IMR-90 (cell line): ENCODE data around the gene PRDM2. TPM values are rescaled to one million over a fixed set of nuclear protein-coding genes. Genes with fewer than 3 reads are reported as not detected.

ENCODE experiments used
- ATAC-seq: fragments of 200-7000 bp; cut with Tn5 transposase; 2 replicates; pipeline ENCODE4 v1.9.1; 2020; ENCODE audit warnings: low read depth, mild to moderate bottlenecking, moderate library complexity
- BruUV-seq: library from RNA; stranded (reverse); fragments of 400-500 nt; replicated peaks from 2 replicates; lab custom pipeline; 2021; lab: Mats Ljungman, UMichigan
- CTCF ChIA-PET: fragments of 300-600 bp; formaldehyde crosslinking; extraction: SDS; loops from one replicate; lab custom pipeline; 2021; ENCODE audit warnings: antibody characterized with exemption; lab: Yijun Ruan, JAX
- POLR2A ChIA-PET: fragments of 300-600 bp; sonication (Branson Sonifier 250); formaldehyde crosslinking; loops from one replicate; lab custom pipeline; 2022; ENCODE audit warnings: antibody characterized with exemption; ENCODE audit not compliant: unreplicated experiment; lab: Charles Lee
- DNase-seq: peaks from one replicate; pipeline ENCODE4 v3.0.0; 2013
- H2AFZ ChIP-seq: replicated peaks from 2 replicates; pipeline ENCODE3; 2013; ENCODE audit warnings: low read length, mild to moderate bottlenecking; ENCODE audit not compliant: poor library complexity
- H2AK5ac ChIP-seq: 2 replicates; pipeline ENCODE4 v1.6.1; 2013; ENCODE audit warnings: low read depth, low read length, inconsistent platforms
- H2AK9ac ChIP-seq: replicated peaks from 2 replicates; pipeline ENCODE3; 2013; ENCODE audit warnings: mild to moderate bottlenecking, low read depth, low read length, moderate library complexity; ENCODE audit not compliant: poor library complexity
- H2BK120ac ChIP-seq: 2 replicates; pipeline ENCODE4 v1.6.1; 2013; ENCODE audit warnings: low read depth, low read length, inconsistent platforms
- H2BK15ac ChIP-seq: 3 replicates; pipeline ENCODE4 v1.6.1; 2013; ENCODE audit warnings: low read depth, low read length, inconsistent platforms
- H2BK20ac ChIP-seq: 2 replicates; pipeline ENCODE4 v1.6.1; 2013; ENCODE audit warnings: low read depth, mild to moderate bottlenecking, inconsistent platforms, low read length, moderate library complexity
- H2BK5ac ChIP-seq: 2 replicates; pipeline ENCODE4 v1.6.1; 2013; ENCODE audit warnings: mild to moderate bottlenecking, low read depth, low read length, inconsistent platforms; ENCODE audit not compliant: poor library complexity, severe bottlenecking
- H3K14ac ChIP-seq: replicated peaks from 2 replicates; pipeline ENCODE4 v1.6.1; 2013; ENCODE audit warnings: low read depth, low read length, inconsistent platforms
- H3K18ac ChIP-seq: 2 replicates; pipeline ENCODE4 v1.6.1; 2013; ENCODE audit warnings: low read depth, low read length, control low read depth
- H3K23ac ChIP-seq: 2 replicates; pipeline ENCODE4 v1.6.1; 2013; ENCODE audit warnings: low read depth, low read length, inconsistent platforms
- H3K27ac ChIP-seq: 2 replicates; pipeline ENCODE4 v1.5.1; 2013; ENCODE audit warnings: mild to moderate bottlenecking, control low read depth, low read length; ENCODE audit not compliant: insufficient read depth
- H3K27me3 ChIP-seq: 2 replicates; pipeline ENCODE4 v1.6.1; 2013; ENCODE audit warnings: low read length; ENCODE audit not compliant: control insufficient read depth, insufficient read depth
- H3K36me3 ChIP-seq: 2 replicates; pipeline ENCODE4 v1.6.1; 2013; ENCODE audit warnings: low read length, mixed read lengths; ENCODE audit not compliant: control insufficient read depth, insufficient read depth
- H3K4ac ChIP-seq: 2 replicates; pipeline ENCODE4 v1.6.1; 2013; ENCODE audit warnings: low read depth, low read length, inconsistent platforms
- H3K4me1 ChIP-seq: 2 replicates; pipeline ENCODE4 v1.6.1; 2013; ENCODE audit warnings: low read length, mixed read lengths; ENCODE audit not compliant: control insufficient read depth, insufficient read depth
- H3K4me2 ChIP-seq: 2 replicates; pipeline ENCODE4 v1.6.1; 2013; ENCODE audit warnings: low read depth, mild to moderate bottlenecking, control low read depth, low read length, moderate library complexity
- H3K4me3 ChIP-seq: 2 replicates; pipeline ENCODE4 v1.5.1; 2013; ENCODE audit warnings: low read depth, mild to moderate bottlenecking, control low read depth, low read length, moderate library complexity; ENCODE audit not compliant: insufficient read depth
- H3K56ac ChIP-seq: 2 replicates; pipeline ENCODE4 v1.6.1; 2013; ENCODE audit warnings: low read length, inconsistent platforms; ENCODE audit not compliant: insufficient read depth; ENCODE audit errors: extremely low read depth
- H3K79me1 ChIP-seq, 2 experiments: 2 replicates each; pipeline ENCODE4 v1.6.1; 2013; ENCODE audit warnings: low read length in 2 of 2, inconsistent platforms in 1 of 2, low read depth in 1 of 2
- H3K9ac ChIP-seq: 2 replicates; pipeline ENCODE4 v1.6.1; 2013; ENCODE audit warnings: low read depth, low read length, control low read depth
- H3K9me1 ChIP-seq: 2 replicates; pipeline ENCODE4 v1.6.1; 2013; ENCODE audit warnings: low read length, inconsistent platforms; ENCODE audit not compliant: insufficient read depth
- H3K9me3 ChIP-seq: 2 replicates; pipeline ENCODE4 v1.6.1; 2013; ENCODE audit warnings: low read length; ENCODE audit not compliant: control insufficient read depth, insufficient read depth
- H4K20me1 ChIP-seq: 2 replicates; pipeline ENCODE4 v1.6.1; 2013; ENCODE audit warnings: low read length, inconsistent platforms; ENCODE audit not compliant: insufficient read depth
- H4K5ac ChIP-seq: 2 replicates; pipeline ENCODE4 v1.6.1; 2013; ENCODE audit warnings: mild to moderate bottlenecking, low read depth, low read length, control low read depth
- H4K8ac ChIP-seq, 2 experiments: 2 replicates each; pipeline ENCODE4 v1.6.1; 2013; ENCODE audit warnings: low read depth in 2 of 2, low read length in 2 of 2, control low read depth in 1 of 2, inconsistent platforms in 1 of 2
- H4K91ac ChIP-seq: 2 replicates; pipeline ENCODE4 v1.6.1; 2013; ENCODE audit warnings: low read depth, low read length, inconsistent platforms; ENCODE audit not compliant: insufficient read depth
- MXI1 ChIP-seq: IDR thresholded peaks from 2 replicates; pipeline ENCODE4 v1.6.1; 2012; ENCODE audit warnings: low read depth, mild to moderate bottlenecking, low read length, moderate library complexity, borderline replicate concordance
- WGBS, 2 experiments: methylation state at CpG; one replicate each; pipeline versions ENCODE4 v1.1.5 to v1.1.7; 2013; ENCODE audit warnings: missing lambda C conversion rate in 2 of 2; ENCODE audit not compliant: insufficient read length in 1 of 2; ENCODE audit errors: extremely low coverage in 2 of 2; 5-methylcytosine and 5-hydroxymethylcytosine counted together
- dilution Hi-C: fragments of 300-500 bp; cut with HindIII; formaldehyde crosslinking; loops from one replicate; pipeline ENCODE4 v1.14.3; 2018; ENCODE audit warnings: low sequenced_read_pairs; ENCODE audit not compliant: unreplicated experiment
- in situ Hi-C: fragments of 300-500 bp; cut with MboI; formaldehyde crosslinking; loops from 3 replicates; pipeline ENCODE4 v1.14.3; 2019; ENCODE audit warnings: low sequenced_read_pairs, inconsistent platforms, mixed read lengths
- intact Hi-C: fragments of 100-400 bp; cut with micrococcal nuclease; formaldehyde crosslinking; loops from 2 replicates; pipeline ENCODE4 v1.10.0; 2022
- polyA plus RNA-seq, 3 experiments: library from polyadenylated mRNA; depleted of rRNA; stranded (reverse); fragments of >200 nt; gene quantifications; 2 replicates each; pipeline ENCODE4 v1.2.3, GENCODE V29; 2012; ENCODE audit warnings: low replicate concordance in 1 of 3
- total RNA-seq: library from RNA; depleted of rRNA; stranded (reverse); fragments of >200 nt; gene quantifications from 2 replicates; pipeline ENCODE4 v1.2.3, GENCODE V29; 2012

Gene PRDM2
- total and polyA plus RNA-seq, 2 of the 4 experiments (the other 2 are of a cell fraction): 3.4 to 8.9 TPM

- no peak for ATAC-seq
- H3K27me3 ChIP-seq: no peaks in the 10 kb centered on the region
- DNase-seq: no peak
- H3K23ac ChIP-seq: no peak overlapping the region
- no peaks in the 10 kb centered on the region for H3K79me1 ChIP-seq
- H2AK9ac ChIP-seq: no peak overlapping the region
- no peaks in the 10 kb centered on the region for H3K9me1 ChIP-seq
- no peak overlapping the region for H4K91ac ChIP-seq
- H4K8ac ChIP-seq: no peak overlapping the region
- H2BK20ac ChIP-seq: no peak overlapping the region
- POLR2A ChIA-PET: no interaction called here
- H2BK15ac ChIP-seq: no peak overlapping the region
- intact Hi-C loops: no loop called here
- H3K9ac ChIP-seq: no peak overlapping the region
- no peak for TF ChIP-seq MXI1
- no peak overlapping the region for H3K14ac ChIP-seq
- no peak overlapping the region for H2AK5ac ChIP-seq
- BruUV-seq: no TSS peak
- H2BK120ac ChIP-seq: no peak overlapping the region
- H4K20me1 ChIP-seq: no peaks in the 10 kb centered on the region
- no peak overlapping the region for H3K4me3 ChIP-seq
- no peak overlapping the region for H3K56ac ChIP-seq
- dilution Hi-C loops: no loop called here
- H4K5ac ChIP-seq: no peak overlapping the region
- H3K4ac ChIP-seq: no peak overlapping the region
- WGBS, 2 experiments: no CpG with 5 or more reads among the region's 4 CpGs
- no peak overlapping the region for H3K27ac ChIP-seq
- no peak overlapping the region for H3K4me2 ChIP-seq
- H2BK5ac ChIP-seq: no peak overlapping the region
- H3K36me3 ChIP-seq: no peaks in the 10 kb centered on the region
- no peak overlapping the region for H3K18ac ChIP-seq
- in situ Hi-C loops: loop anchor here (5.0 kb wide), 1 partner anchor 290 kb away; no protein-coding TSS in a partner anchor
- no peaks in the 10 kb centered on the region for H3K4me1 ChIP-seq
- CTCF ChIA-PET: interaction anchor here (0.6 to 0.9 kb wide), 2 partner anchors 12 to 287 kb away, joined by 3 read pairs; no protein-coding TSS in a partner anchor
- no peak overlapping the region for H2AFZ ChIP-seq
- no peaks in the 10 kb centered on the region for H3K9me3 ChIP-seq
Observed at GRCh38 chr1:13667691-13668090, 32.3 kb upstream of the PRDM2 start.
